Right atrium auricular region (tissue), 2 donors: ENCODE data around the gene ATP11A. TPM values are rescaled to one million over a fixed set of nuclear protein-coding genes. Genes with fewer than 3 reads are reported as not detected.

Source experiments
- DNase-seq: peaks from one replicate; pipeline ENCODE4 v3.0.0-alpha.2; 2019; ENCODE audit warnings: low spot score
- H3K27ac ChIP-seq, 2 donors: fragments of 200-600 bp; sonication (generic); 1 replicate in 1 of 2; 2 replicates in 1 of 2; pipeline ENCODE4 v1.5.1; 2016 to 2019
- H3K27me3 ChIP-seq, 2 donors: fragments of 200-600 bp; sonication (generic); one replicate each; pipeline versions ENCODE4 v1.5.1 to v1.6.0; 2017 to 2019
- H3K36me3 ChIP-seq: fragments of 200-600 bp; sonication (generic); one replicate; pipeline ENCODE4 v1.5.1; 2016
- H3K4me1 ChIP-seq, 2 donors: fragments of 200-600 bp; sonication (generic); one replicate each; pipeline versions ENCODE4 v1.5.1 to v1.6.0; 2017 to 2019
- H3K4me3 ChIP-seq, 2 donors: fragments of 200-600 bp; sonication (generic); 1 replicate in 1 of 2; 2 replicates in 1 of 2; pipeline ENCODE4 v1.5.1; 2017 to 2019; ENCODE audit warnings: mild to moderate bottlenecking in 1 of 2, moderate library complexity in 1 of 2
- H3K9me3 ChIP-seq, 2 donors: fragments of 200-600 bp; sonication (generic); one replicate each; pipeline ENCODE4 v1.5.1; 2019
- CTCF ChIP-seq, 2 donors: fragments of 200-600 bp; sonication (generic); IDR thresholded peaks; one replicate each; pipeline ENCODE4 v1.5.1; 2019; ENCODE audit warnings: antibody characterized with exemption in 2 of 2
- total RNA-seq, 2 donors: library from RNA; depleted of rRNA; stranded (reverse); fragments of >200 nt; gene quantifications; one replicate each; pipeline ENCODE4 v1.1.0, GENCODE V29; 2016

The ATP11A gene
- total RNA-seq, 2 donors from 2014 or later: 31.8 to 48.6 TPM

GRCh38 chr13:112686364-112686763 is 3.5 kb upstream of the ATP11A start:
- no peak for TF ChIP-seq CTCF (IDR thresholded peaks at IDR 0.05)
- no peak overlapping the region for H3K27ac ChIP-seq
- H3K36me3 ChIP-seq: no peaks in the 10 kb centered on the region
- H3K4me3 ChIP-seq: no peak overlapping the region
- DNase-seq: peak; percentile 54
- H3K27me3 ChIP-seq: no peaks in the 10 kb centered on the region
- H3K4me1 ChIP-seq: peaks cover 0 to 10% of the 10 kb centered on the region in 2 donors
- H3K9me3 ChIP-seq: no peaks in the 10 kb centered on the region

- DNase-seq: peak; percentile 50
- no peak overlapping the region for H3K27ac ChIP-seq
- H3K4me3 ChIP-seq: no peak overlapping the region
- H3K9me3 ChIP-seq: no peaks in the 10 kb centered on the region
- TF ChIP-seq CTCF (IDR thresholded peaks at IDR 0.05): no peak
- no peaks in the 10 kb centered on the region for H3K27me3 ChIP-seq
- H3K4me1 ChIP-seq: peaks cover 0 to 16% of the 10 kb centered on the region in 2 donors
- H3K36me3 ChIP-seq: no peaks in the 10 kb centered on the region
Measured at GRCh38 chr13:112686987-112687386, 2.9 kb upstream of the ATP11A start.

GRCh38 chr13:112687836-112688559 is 1.8 kb upstream of the ATP11A start:
- H3K9me3 ChIP-seq: no peaks in the 10 kb centered on the region
- H3K27ac ChIP-seq: peak overlapping the region in 1 of 2 donors; percentile 95
- H3K4me3 ChIP-seq: no peak overlapping the region
- peaks cover 0 to 25% of the 10 kb centered on the region in 2 donors for H3K4me1 ChIP-seq
- H3K27me3 ChIP-seq: no peaks in the 10 kb centered on the region
- H3K36me3 ChIP-seq: no peaks in the 10 kb centered on the region
- peak; percentile 36 for DNase-seq
- TF ChIP-seq CTCF (IDR thresholded peaks at IDR 0.05): no peak

- no peak for DNase-seq
- Histone ChIP-seq H3K27me3 (no peaks in the 10 kb centered on the region), H3K9me3 (no peaks in the 10 kb centered on the region), H3K4me3 (peak overlapping the region; percentile 69 to 81), H3K27ac (peak overlapping the region; percentile 95 to 98), H3K36me3 (no peaks in the 10 kb centered on the region), H3K4me1 (peaks cover 0 to 32% of the 10 kb centered on the region in 2 donors)
- TF ChIP-seq CTCF (IDR thresholded peaks at IDR 0.05): no peak
Measured at GRCh38 chr13:112688560-112689302, 1.1 kb upstream of the ATP11A start.

- Histone ChIP-seq H3K36me3 (no peaks in the 10 kb centered on the region), H3K4me1 (peaks cover 0 to 42% of the 10 kb centered on the region in 2 donors), H3K27me3 (no peaks in the 10 kb centered on the region), H3K4me3 (peak overlapping the region; percentile 69 to 81), H3K27ac (peak overlapping the region; percentile 95 to 98), H3K9me3 (no peaks in the 10 kb centered on the region)
- no peak for TF ChIP-seq CTCF (IDR thresholded peaks at IDR 0.05)
- DNase-seq: no peak
Measured at GRCh38 chr13:112690283-112690929, 568 bp downstream of the ATP11A start.
